Stimulated activated CD8-positive, alpha-beta memory T cell treated with anti-CD3 and anti-CD28 coated beads, Interleukin-15, amount 100 ng/mL, for 4 hours (primary cell): ENCODE measurements around the gene ORAI1.
"Not testable (repeated sequence)": the region's sequence is repeated elsewhere in the genome, so short reads cannot be mapped to it uniquely, and the experiment has no call there.

Source experiments
- DNase-seq, 2 donors: peaks; one replicate each; pipeline ENCODE4 v3.0.0-alpha.2; 2020; ENCODE audit warnings: low read depth in 2 of 2

ORAI1 gene

GRCh38 chr12:121603581-121603980, 22.7 kb upstream of the ORAI1 start:
- no peak for DNase-seq

- no peak for DNase-seq
These were observed 18.0 kb upstream of the ORAI1 start for GRCh38 chr12:121608301-121608700.

- no peak for DNase-seq
These were observed 15.8 kb upstream of the ORAI1 start for GRCh38 chr12:121610239-121611149.

- no peak for DNase-seq
These were observed 15.0 kb upstream of the ORAI1 start for GRCh38 chr12:121611306-121611705.

GRCh38 chr12:121613462-121613861, 12.9 kb upstream of the ORAI1 start:
- DNase-seq: no peak

- no peak for DNase-seq
These were observed 11.4 kb upstream of the ORAI1 start for GRCh38 chr12:121614872-121615467.

- no peak for DNase-seq
These were observed 7.6 kb upstream of the ORAI1 start for GRCh38 chr12:121618659-121619233.

GRCh38 chr12:121620333-121620891, 5.9 kb upstream of the ORAI1 start:
- DNase-seq: no peak

- peak; percentile 86 to 94 for DNase-seq
These were observed 717 bp downstream of the ORAI1 start for GRCh38 chr12:121626853-121627640.

GRCh38 chr12:121628037-121628436, 1.7 kb downstream of the ORAI1 start:
- no peak for DNase-seq

- DNase-seq: no peak
These were observed 2.2 kb downstream of the ORAI1 start for GRCh38 chr12:121628536-121628935.

- no peak for DNase-seq
These were observed 4.5 kb downstream of the ORAI1 start for GRCh38 chr12:121630791-121631355.

- DNase-seq: no peak
These were observed 6.0 kb downstream of the ORAI1 start for GRCh38 chr12:121632069-121632970.

GRCh38 chr12:121633833-121634196, 7.5 kb downstream of the ORAI1 start:
- DNase-seq: not testable (repeated sequence)

- DNase-seq: no peak
These were observed 8.5 kb downstream of the ORAI1 start for GRCh38 chr12:121634836-121635235.

- peak in 1 of 2 donors; percentile 27 for DNase-seq
These were observed 11.0 kb downstream of the ORAI1 start for GRCh38 chr12:121637231-121637914.

- DNase-seq: no peak
These were observed 12.2 kb downstream of the ORAI1 start for GRCh38 chr12:121638298-121639202.

GRCh38 chr12:121641343-121641630, 15.0 kb downstream of the ORAI1 start:
- no peak for DNase-seq

- no peak for DNase-seq
These were observed 22.2 kb downstream of the ORAI1 start for GRCh38 chr12:121648458-121649028.
